Natural killer cell (primary cell): ENCODE results near the gene ATP13A3. TPM values are rescaled to one million over a fixed set of nuclear protein-coding genes. Genes with fewer than 3 reads are reported as not detected.

Experiments used
- ATAC-seq, 3 donors: fragments of 150-1000 bp in 2 of 3; fragments of 200-7000 bp in 1 of 3; cut with Tn5 transposase; 1 replicate in 1 of 3; 2 replicates in 2 of 3; pipeline ENCODE4 v1.10.0; 2021; ENCODE audit warnings: mild to moderate bottlenecking in 2 of 3, moderate library complexity in 2 of 3
- DNase-seq, 2 donors: peaks; one replicate each; pipeline versions ENCODE4 v3.0.0 to v3.0.0-alpha.2; 2013 to 2021; ENCODE audit warnings: mixed read lengths in 1 of 2
- H3K27ac ChIP-seq: one replicate; pipeline ENCODE4 v1.5.1; 2013; ENCODE audit warnings: mild to moderate bottlenecking, low read length
- H3K27me3 ChIP-seq: one replicate; pipeline ENCODE4 v1.6.1; 2013; ENCODE audit warnings: low read length; ENCODE audit not compliant: control insufficient read depth, insufficient read depth
- H3K36me3 ChIP-seq: one replicate; pipeline ENCODE4 v1.6.1; 2013; ENCODE audit warnings: low read length; ENCODE audit not compliant: control insufficient read depth, insufficient read depth
- H3K4me1 ChIP-seq: one replicate; pipeline ENCODE4 v1.6.1; 2013; ENCODE audit warnings: low read length; ENCODE audit not compliant: control insufficient read depth, insufficient read depth
- H3K4me3 ChIP-seq: one replicate; pipeline ENCODE4 v1.5.1; 2013; ENCODE audit warnings: low read length
- H3K9me3 ChIP-seq: one replicate; pipeline ENCODE4 v1.6.1; 2013; ENCODE audit warnings: low read length; ENCODE audit not compliant: control insufficient read depth, insufficient read depth
- H3K27ac Mint-ChIP-seq, 2 donors: one replicate each; pipeline ENCODE4 v1.8.0; 2022; ENCODE audit warnings: mild to moderate bottlenecking in 2 of 2, mixed read lengths in 2 of 2, moderate library complexity in 1 of 2
- H3K27me3 Mint-ChIP-seq, 2 donors: one replicate each; pipeline ENCODE4 v1.8.0; 2022; ENCODE audit warnings: low read depth in 2 of 2, mixed read lengths in 2 of 2
- H3K36me3 Mint-ChIP-seq: one replicate; pipeline ENCODE4 v1.8.0; 2022; ENCODE audit warnings: mixed read lengths
- H3K4me1 Mint-ChIP-seq, 2 donors: one replicate each; pipeline ENCODE4 v1.8.0; 2022; ENCODE audit warnings: mixed read lengths in 2 of 2
- H3K4me3 Mint-ChIP-seq: one replicate; pipeline ENCODE4 v1.8.0; 2022; ENCODE audit warnings: mild to moderate bottlenecking, moderate library complexity, mixed read lengths
- H3K9me3 Mint-ChIP-seq, 2 donors: one replicate each; pipeline ENCODE4 v1.8.0; 2022; ENCODE audit warnings: mixed read lengths in 2 of 2
- CTCF ChIP-seq: fragments of 200-600 bp; IDR thresholded peaks from one replicate; pipeline ENCODE4 v1.8.0; 2022; ENCODE audit warnings: antibody characterized with exemption
- WGBS: methylation state at CpG from one replicate; pipeline ENCODE4 v1.1.7; 2013; ENCODE audit warnings: missing lambda C conversion rate; ENCODE audit not compliant: insufficient coverage; 5-methylcytosine and 5-hydroxymethylcytosine counted together
- intact Hi-C: fragments of 100-400 bp; cut with micrococcal nuclease; formaldehyde crosslinking; loops from one replicate; pipeline ENCODE4 v1.14.2; 2022
- total RNA-seq, 4 donors: library from RNA; stranded (reverse); fragments of 120-200 nt in 1 of 4; gene quantifications; one replicate each; pipeline versions ENCODE4 v1.2.3 to v1.2.4, GENCODE V29; 2013 to 2022

The ATP13A3 gene
- total RNA-seq, 3 donors from 2014 or later (not counting 1 experiment from before 2014, with no cell fraction given) = 62.9 to 79.2 (median 64.2) TPM

DNA sequence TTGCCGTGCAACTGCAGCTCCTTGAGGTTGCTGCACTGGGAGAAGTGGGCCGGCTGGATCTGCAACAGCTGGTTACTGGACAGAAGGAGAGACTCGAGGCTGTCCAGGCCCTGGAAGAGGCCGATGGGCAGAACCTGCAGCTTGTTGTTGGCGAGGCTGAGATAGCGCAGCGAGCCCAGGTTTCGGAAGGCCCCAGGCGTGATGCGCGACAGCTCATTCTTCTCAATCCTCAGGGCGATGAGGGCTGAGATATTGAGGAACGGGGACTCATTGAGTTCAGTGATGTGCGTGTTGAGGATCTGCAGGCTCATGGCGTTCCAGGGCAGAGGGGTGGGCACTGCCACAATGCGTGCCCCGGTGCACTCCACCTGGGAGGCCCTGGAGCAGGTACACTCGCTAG is 126.2 kb downstream of the ATP13A3 start:
- WGBS = 92% methylated on average over 18 of the region's 18 CpGs
- H3K36me3 Mint-ChIP-seq = no peaks in the 10 kb centered on the region

GRCh38 chr3:194357681-194358080 is 129.1 kb downstream of the ATP13A3 start:
- no peaks in the 10 kb centered on the region for H3K9me3 Mint-ChIP-seq
- no peaks in the 10 kb centered on the region for H3K4me1 Mint-ChIP-seq
- TF ChIP-seq CTCF = no peak
- Histone ChIP-seq H3K4me1 (no peaks in the 10 kb centered on the region), H3K27me3 (no peaks in the 10 kb centered on the region), H3K27ac (no peak overlapping the region), H3K36me3 (no peaks in the 10 kb centered on the region), H3K4me3 (no peak overlapping the region), H3K9me3 (no peaks in the 10 kb centered on the region)
- H3K36me3 Mint-ChIP-seq = no peaks in the 10 kb centered on the region
- no peak overlapping the region for H3K27ac Mint-ChIP-seq
- peaks cover 11 to 12% of the 10 kb centered on the region in 2 donors for H3K27me3 Mint-ChIP-seq
- WGBS = 88% methylated on average over 10 of the region's 11 CpGs
- DNase-seq = no peak
- H3K4me3 Mint-ChIP-seq = no peak overlapping the region
- intact Hi-C loops = no loop called here
- no peak for ATAC-seq

More for the DNA sequence above, 126.2 kb downstream of the ATP13A3 start:
- H3K9me3 ChIP-seq = no peaks in the 10 kb centered on the region
- DNase-seq (no peak), ATAC-seq (no peak)
- no peak overlapping the region for H3K4me3 Mint-ChIP-seq
- no peaks in the 10 kb centered on the region for H3K9me3 Mint-ChIP-seq
- no peaks in the 10 kb centered on the region for H3K36me3 ChIP-seq
- H3K27me3 ChIP-seq = no peaks in the 10 kb centered on the region
- intact Hi-C loops = no loop called here
- H3K4me1 Mint-ChIP-seq = no peaks in the 10 kb centered on the region
- H3K27me3 Mint-ChIP-seq = peaks cover 11 to 12% of the 10 kb centered on the region in 2 donors
- no peak overlapping the region for H3K27ac Mint-ChIP-seq
- no peak overlapping the region for H3K4me3 ChIP-seq
- H3K4me1 ChIP-seq = no peaks in the 10 kb centered on the region
- TF ChIP-seq CTCF = no peak
- H3K27ac ChIP-seq = no peak overlapping the region

- TF ChIP-seq CTCF = no peak
- Histone ChIP-seq H3K9me3 (no peaks in the 10 kb centered on the region), H3K4me1 (no peaks in the 10 kb centered on the region), H3K27me3 (no peaks in the 10 kb centered on the region), H3K4me3 (no peak overlapping the region), H3K36me3 (no peaks in the 10 kb centered on the region), H3K27ac (no peak overlapping the region)
- Mint-ChIP-seq H3K4me3 (no peak overlapping the region), H3K4me1 (no peaks in the 10 kb centered on the region), H3K9me3 (no peaks in the 10 kb centered on the region), H3K36me3 (no peaks in the 10 kb centered on the region), H3K27me3 (peaks cover 10 to 12% of the 10 kb centered on the region in 2 donors), H3K27ac (no peak overlapping the region)
- WGBS = 71% methylated on average over 7 of the region's 7 CpGs
- DNase-seq = no peak
- intact Hi-C loops = no loop called here
- ATAC-seq = no peak
These were observed 131.4 kb downstream of the ATP13A3 start for GRCh38 chr3:194355379-194355778.

- 75% methylated on average over 2 of the region's 2 CpGs for WGBS
- H3K4me1 Mint-ChIP-seq = no peaks in the 10 kb centered on the region
- Histone ChIP-seq H3K9me3 (no peaks in the 10 kb centered on the region), H3K36me3 (no peaks in the 10 kb centered on the region), H3K27ac (no peak overlapping the region), H3K4me1 (no peaks in the 10 kb centered on the region), H3K4me3 (no peak overlapping the region), H3K27me3 (no peaks in the 10 kb centered on the region)
- TF ChIP-seq CTCF = no peak
- peaks cover 0 to 7% of the 10 kb centered on the region in 2 donors for H3K27me3 Mint-ChIP-seq
- H3K4me3 Mint-ChIP-seq = no peak overlapping the region
- DNase-seq = no peak
- H3K36me3 Mint-ChIP-seq = no peaks in the 10 kb centered on the region
- no peak for ATAC-seq
- intact Hi-C loops = no loop called here
- no peaks in the 10 kb centered on the region for H3K9me3 Mint-ChIP-seq
- H3K27ac Mint-ChIP-seq = no peak overlapping the region
These were observed 132.5 kb downstream of the ATP13A3 start for GRCh38 chr3:194354315-194354714.
